Amniotic epithelial cell (primary cell): Measurements from ENCODE around the gene VWA5B1.

ENCODE experiments used
- DNase-seq: peaks from one replicate; pipeline ENCODE4 v3.0.0-alpha.2; 2010; ENCODE audit warnings: low read depth

The VWA5B1 gene

DNA sequence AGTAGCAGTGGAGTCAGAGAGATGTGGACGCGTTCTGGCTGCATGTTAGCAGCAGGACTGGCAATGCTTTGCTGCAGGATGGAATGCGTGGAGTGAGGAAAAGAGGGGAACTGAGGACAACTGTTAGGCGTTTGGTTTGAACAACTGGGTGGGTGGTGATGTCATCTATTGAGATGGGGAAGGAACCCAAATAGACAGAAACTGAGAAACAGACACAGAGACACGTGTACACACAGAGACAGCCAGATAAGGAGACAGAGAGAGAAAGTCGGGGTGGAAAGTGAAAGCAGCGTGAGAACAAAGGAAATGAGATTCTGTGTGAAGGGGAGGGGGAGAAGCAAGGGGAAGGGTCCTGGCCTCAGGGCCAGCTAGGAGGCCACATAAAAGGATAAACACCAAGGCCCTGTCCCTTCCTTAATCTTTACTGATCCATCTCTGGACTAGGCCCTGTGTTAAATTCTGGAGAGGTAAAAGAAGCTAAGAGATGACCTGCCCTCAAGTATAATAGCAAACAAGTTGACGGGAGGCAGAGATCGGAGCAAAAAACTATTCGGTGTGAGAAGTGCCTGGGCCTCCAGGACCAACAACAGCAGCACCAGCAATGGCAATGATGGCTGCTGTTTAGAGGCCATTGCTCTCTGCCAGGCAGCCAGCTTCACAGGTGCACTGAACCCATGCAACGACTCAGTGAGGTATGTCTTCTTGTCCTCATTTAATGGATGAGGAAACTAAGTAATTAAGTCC is 31.6 kb downstream of the VWA5B1 start:
- no peak for DNase-seq

DNA sequence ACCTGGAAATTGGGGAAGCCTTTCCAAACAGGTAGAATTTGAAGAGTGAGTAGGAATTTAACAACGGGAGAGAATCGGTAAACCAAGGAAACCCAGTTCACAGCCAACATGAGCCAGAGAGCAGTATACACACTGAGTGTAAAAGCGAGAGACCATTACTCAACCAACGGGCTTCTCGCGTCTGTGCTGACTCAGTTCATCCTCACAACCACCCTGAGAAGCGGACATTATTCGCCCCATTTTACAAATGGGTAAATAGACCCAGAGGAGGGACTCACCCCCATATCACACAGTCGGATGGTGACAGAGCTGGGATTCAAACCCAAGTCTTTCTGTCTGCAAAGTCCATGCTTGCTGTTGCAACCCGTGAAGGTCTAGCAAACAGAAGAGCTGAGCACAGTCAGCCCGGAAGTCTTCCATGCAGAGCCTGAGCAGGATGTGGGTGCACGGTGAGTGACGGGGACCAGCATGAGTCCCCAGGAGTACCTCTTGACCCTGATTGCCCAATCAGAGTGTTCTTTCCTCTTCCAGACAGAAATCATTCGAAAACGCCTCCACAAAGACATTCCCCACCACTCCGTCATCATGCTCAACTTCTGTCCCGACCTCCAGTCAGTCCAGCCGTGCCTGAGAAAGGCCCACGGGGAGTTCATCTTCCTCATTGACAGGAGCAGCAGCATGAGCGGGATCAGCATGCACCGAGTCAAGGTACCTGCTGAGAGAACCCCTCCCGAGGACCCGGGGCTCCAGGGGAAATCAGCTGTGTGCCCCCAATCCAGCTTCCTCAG is 32.3 kb downstream of the VWA5B1 start:
- no peak for DNase-seq

DNA sequence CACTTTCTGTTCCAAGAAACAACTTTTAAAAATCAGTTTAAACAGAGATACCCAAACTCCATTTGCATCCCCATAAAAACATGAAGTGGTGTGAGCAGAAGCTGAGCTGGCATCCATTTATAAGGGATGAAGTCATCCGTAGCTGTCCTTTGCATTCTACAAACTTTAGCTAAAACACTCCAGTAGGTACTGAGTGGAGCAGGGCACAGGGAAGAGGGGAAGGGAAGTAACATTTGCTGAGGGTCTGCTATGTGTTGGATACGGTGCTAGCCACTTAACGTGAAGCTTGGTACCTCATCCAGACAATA is 32.9 kb downstream of the VWA5B1 start:
- DNase-seq: no peak

DNA sequence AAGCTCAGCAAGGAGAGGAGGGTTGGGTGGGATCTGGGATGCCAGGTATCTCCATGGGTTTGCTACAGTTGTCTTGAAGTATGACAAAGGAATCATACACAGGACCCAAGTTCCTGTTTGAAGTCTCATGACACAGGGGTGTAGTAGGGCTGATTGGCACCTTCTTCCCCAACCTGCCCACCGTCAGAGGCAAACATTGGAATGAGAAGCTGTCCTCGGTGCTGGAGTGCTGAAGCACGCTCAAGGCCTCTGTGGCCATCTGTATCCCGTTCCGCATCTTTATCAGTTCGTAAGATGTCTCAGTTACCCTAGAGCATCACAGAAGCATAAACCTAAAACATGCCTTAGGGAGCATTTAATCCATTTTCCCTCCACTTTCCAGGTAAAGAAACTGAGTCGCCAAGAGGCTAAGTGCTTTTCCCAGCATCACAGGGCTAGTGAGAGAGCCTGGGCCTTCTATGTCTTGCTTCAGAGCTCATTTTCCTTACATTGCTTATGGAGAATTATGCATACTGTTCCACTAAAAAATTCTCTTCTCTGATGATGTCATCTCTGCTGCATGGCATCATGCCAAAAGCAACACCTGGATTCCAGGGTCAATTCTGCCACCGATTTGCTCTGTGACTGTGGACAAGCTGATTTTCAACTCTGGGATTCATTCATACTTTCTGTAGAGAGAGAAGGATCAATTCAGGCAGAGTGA is 34.2 kb downstream of the VWA5B1 start:
- no peak for DNase-seq

DNA sequence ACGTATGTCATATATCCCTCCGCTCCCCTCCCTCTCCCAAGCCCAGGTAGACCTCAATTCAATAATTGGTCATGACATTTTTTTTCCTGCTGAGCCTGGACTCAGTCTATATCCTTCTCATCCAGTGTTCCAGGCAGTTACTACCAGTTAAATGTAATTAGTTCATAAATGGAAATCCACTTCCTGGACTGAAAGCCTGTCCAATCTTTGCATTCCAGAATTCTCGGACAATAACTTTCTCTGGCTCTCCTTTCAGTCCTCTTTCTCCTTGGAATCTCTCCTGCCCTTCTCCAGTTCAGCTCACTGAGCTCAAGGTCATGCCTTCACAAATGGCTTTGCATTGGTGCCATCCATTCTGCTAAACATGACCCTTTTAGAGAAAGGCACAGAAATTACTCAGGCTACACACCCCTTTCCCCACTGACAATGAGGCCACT is 34.8 kb downstream of the VWA5B1 start:
- no peak for DNase-seq

DNA sequence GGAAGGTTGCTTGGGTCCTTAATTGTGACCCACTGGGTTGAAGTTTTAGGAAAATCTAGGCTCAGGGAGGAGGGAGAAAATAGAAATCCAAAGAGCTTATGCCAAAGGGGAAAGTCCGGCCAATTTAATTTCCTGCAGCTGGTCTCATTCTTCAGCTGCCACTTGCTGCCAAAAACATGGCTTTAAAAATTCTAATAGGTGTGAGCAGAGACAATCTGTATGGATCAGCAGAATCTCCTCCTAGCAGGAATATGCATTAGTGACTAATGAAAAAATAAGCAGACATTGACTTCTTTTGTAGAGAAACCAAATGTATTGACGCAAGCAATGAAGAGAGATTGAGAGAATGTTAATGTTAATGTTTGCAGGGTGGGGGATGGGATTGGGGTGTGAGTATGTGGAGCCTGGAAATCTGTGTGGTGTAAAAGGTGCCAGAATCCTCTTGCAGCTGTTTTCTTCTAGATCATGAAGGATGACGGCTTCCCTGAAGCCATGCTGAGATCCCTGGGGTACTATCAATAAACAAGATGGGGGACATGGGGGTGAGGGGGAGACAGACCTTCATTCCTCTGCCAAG is 35.3 kb downstream of the VWA5B1 start:
- no peak for DNase-seq

DNA sequence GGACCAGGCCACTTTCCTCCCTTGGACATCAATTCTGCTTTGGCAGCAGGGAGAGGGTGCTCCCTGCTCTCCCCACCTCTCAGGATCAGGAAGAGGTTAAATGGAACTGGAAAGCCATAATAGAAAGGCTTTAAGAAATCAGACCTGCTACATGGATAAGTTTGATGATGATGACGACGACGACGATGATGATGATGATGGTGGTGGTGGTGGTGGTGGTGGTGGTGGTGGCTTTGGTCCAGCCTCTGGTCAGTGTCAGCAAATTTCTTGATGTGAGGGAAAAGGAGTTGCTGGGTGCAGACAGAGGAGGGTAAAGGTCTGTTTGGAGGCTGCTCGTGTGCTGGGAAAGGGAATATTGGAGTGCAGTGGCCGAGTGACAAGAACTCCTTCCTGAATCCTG is 36.8 kb downstream of the VWA5B1 start:
- no peak for DNase-seq

DNA sequence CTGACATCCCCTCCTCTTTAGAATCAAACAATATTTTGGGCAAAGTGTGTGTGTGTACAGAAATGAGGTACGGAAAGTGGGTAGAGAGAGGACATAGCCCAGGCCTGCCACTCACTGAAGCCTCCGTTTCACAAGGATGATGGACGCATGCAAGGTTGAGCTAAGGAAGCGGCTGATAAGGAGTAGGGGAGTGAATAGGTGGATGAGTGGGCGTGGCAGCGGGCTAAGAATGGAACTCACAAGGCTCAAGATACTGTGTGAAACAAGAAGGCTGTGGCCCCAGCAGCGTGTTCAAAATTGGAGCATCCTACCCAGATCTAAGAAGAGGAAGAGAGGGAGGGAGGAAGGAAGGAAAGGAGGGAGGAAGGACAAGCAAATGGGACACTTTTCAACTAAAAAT is 37.5 kb downstream of the VWA5B1 start:
- DNase-seq: no peak

DNA sequence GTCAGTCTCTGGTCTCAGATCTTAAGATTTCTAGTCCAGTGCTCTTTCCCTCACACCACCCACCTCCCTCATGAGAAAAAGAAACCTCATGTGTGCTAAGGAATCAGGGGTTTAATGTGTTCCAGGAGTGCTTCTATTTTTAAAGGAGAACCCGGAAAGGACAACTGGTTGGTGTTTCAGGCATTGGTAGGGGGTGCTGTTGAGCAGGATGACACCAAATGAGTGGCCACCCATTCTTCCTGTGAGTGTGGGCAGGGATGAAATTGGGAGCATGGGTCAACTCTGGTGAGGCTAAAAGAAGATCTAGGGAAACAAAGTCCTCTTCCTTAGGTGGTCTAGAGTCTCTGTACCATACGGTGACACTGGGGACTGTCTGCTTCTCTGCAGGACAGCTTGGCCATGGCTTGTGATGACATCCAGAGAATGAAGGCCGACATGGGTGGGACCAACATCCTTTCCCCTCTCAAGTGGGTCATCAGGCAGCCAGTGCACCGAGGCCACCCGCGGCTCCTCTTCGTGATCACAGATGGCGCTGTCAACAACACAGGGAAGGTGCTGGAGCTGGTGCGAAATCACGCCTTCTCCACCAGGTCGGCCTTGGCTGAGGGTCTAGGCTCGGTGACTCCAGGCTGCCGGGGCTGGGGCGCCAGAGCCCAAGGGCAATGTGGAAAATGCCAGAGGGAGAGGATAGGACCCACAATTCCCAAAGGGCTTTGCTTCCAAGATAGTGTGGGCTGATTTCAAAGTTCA is 39.3 kb downstream of the VWA5B1 start:
- DNase-seq: no peak

DNA sequence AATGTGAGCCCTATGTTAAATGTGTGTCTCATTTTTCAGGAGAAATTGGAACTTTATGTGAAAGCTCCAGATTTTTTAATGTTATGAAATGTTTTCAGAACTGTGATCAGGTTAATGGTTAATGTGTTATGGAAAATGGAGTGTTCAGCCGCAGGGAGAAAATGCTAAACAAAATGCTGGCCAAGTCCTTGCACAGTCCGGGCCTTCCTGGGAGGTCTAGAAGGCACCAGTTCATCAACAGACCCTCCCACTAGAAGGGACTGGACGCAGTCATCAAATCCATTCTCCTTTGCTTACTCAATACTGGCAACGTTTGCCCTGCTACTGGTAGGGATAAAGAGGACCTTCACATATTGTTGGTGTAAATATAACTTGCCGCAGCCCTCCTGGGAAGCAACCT is 43.4 kb downstream of the VWA5B1 start:
- no peak for DNase-seq

DNA sequence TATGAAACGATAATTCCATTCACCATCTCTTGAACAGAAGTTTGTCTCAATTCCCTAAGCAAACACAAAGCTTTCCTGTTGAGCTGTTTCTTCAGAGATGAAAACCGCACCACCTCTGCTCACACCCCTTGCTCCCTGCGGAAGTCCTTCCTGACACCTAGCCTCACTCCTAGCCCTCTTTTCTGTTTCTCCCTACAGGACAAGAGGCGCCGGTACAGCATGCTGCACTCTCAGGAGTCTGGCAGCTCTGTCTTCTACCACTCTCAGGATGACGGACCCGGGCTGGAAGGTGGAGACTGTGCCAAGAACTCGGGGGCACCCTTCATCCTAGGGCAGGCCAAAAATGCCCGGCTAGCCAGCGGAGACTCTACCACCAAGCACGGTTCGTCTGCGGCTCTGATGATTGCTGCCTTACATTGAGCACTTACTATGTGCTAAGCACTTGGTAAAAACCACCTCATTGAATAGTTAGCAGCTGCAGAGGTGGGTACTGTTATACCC is 45.5 kb downstream of the VWA5B1 start:
- DNase-seq: no peak

DNA sequence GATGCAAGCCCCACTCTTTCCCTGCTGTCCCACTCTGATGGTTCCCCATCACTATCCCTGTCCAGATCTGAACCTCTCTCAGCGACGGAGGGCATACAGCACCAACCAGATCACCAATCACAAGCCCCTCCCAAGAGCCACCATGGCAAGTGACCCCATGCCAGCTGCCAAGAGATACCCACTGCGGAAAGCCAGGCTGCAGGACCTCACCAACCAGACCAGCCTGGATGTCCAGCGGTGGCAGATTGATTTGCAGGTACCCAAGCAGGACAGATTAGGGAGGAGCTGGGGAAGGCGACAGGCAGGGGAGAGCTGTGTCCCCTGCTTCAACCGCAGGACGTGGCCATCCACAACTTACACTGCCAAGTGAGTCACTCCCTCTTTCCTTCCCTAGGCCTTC is 46.9 kb downstream of the VWA5B1 start:
- DNase-seq: no peak

DNA sequence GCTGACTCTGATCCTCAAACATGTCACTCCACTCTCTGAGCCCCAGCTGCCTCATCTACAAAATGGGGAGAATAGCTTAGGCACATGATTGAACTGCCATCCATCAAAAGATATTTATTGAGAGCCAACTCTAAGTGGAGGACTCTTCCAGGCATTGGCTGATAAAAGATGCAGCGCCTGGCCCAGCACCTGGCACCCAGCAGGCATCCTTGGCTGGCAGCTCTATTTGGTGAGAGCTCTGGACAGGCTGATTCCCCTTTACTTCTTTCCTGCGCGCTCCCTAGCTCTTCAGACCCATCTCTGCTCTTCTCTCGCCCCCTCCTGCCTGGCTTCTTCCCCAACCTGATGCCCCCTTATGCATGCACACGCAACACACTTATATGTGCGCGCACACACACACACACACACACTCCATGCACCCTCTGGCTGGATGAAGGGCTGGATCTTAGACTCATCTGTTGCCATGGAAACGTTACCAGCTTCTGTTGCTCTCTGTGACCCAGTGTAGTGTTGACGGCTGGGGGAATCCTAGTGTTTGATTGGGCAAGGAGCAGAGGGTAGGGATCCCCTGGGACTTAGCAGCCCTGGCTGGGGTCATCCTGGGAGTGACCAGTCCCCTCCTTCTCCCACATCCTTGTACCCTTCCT is 49.3 kb downstream of the VWA5B1 start:
- DNase-seq: no peak

DNA sequence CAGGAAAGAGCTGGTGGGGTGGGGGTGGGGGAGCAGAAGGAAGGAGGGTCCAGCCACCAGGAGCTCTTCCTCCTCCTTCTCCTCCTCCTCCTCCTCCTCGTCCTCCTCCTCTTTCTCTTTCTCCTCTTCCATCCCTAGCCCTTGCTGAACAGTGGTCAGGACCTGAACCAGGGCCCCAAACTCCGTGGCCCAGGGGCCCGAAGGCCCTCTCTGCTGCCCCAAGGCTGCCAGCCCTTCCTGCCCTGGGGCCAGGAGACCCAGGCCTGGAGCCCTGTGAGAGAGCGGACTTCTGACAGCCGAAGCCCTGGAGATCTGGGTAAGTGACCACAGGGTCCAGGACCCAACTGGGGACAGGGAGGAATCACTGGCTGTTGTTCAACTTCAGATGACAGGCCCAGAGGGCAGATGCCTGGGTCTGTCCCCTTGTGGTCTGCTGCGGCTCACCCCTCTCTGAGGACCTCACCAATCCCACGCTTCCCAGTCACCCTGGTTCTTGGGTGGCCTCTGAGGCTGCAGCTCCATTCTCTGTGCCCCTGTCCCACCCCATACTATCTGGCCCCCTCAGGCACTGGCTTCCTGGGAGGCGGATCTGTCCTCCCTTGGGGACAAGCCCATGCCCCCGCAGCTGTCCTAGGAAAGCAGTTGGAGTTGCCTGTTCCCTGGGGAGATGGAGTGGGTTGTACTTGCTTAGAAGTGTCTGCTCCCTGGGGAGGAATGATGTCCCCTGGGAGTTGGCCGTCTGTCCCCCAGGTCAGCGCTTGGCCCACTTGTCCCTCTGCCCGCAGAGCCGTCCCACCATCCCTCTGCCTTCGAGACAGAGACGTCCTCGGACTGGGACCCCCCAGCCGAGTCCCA is 51.8 kb downstream of the VWA5B1 start:
- no peak for DNase-seq

DNA sequence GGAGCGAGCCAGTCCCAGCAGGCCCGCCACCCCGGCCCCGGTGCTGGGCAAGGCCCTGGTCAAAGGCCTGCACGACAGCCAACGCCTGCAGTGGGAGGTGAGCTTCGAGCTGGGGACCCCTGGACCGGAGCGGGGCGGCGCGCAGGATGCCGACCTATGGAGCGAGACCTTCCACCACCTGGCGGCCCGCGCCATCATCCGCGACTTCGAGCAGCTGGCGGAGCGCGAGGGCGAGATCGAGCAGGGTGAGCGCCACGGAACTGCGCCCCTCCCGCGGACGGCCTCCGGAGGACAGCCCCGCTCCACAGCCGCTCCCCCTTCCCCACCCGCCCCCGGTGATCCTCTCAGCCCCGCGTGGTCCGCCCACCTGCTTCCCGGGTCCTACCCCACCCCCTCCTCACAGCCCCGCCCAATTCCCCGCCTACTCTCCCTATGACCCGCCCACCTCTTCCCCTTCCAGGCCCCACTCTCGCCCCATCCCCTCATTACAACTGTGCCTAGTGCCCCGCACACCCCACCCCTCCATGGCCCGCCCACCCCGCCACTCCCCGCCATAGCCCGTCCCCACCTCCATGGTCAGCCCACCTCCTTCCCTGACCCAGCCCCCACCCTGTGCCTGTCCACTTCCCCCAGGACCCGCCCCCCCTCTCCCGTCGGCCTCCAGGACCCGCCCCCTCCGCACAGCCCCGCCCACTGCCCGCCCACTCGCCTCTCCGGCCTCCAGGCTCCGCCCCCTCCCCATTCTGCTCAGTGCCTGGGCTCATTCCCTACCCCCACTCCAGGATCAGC is 52.7 kb downstream of the VWA5B1 start:
- no peak for DNase-seq

DNA sequence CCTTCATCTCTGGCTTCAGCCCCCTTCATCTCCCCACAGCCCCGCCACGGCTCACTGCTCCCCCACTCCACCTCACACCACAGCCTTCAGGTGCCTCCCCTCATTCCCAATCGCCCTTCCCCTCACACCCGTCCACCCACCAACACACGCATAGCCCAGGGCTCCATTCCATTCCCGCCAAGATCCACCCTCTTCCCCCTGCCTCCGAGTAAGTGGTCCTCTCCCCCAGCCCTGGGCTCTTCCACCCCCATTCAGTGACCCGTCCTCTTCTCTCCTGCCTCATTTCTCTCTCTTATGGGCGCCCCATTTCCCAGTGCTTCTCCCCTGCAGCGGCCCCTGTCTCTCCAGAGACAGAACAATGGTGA is 53.2 kb downstream of the VWA5B1 start:
- no peak for DNase-seq

DNA sequence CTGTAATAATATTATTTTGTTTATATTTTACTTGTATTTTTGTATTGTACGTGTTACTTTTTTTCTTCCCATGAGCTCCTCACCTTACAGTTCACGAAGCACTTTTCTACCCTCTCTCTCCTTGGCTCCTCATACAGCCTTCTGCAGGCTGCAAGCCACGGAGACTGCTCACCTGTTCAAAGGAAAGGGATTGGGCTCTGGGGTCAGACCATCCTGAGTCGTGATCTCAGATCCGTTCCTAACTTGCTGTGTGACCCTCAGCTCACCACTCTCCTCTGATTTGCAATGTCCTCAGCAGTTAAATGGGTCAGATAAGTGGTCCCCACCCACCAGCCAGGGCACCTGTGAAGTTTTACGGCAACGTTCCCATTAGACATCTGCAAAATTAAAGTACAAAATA is 54.1 kb downstream of the VWA5B1 start:
- DNase-seq: no peak

DNA sequence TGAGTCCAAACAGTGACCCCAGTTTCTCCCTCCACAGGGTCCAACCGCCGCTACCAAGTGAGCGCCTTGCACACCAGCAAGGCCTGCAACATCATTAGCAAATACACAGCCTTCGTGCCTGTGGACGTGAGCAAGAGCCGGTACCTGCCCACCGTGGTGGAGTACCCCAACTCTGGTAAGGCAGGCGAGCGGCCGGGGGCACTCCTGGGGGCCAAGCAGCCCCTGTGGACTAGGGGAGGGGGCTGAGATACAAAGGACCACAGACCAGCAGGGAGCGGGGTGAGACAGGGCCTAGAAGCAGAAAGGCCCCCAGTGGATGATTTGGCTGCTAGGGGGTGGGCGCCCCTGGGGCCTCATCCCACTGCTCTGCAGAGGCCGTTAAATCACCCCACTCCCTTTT is 54.7 kb downstream of the VWA5B1 start:
- DNase-seq: no peak

DNA sequence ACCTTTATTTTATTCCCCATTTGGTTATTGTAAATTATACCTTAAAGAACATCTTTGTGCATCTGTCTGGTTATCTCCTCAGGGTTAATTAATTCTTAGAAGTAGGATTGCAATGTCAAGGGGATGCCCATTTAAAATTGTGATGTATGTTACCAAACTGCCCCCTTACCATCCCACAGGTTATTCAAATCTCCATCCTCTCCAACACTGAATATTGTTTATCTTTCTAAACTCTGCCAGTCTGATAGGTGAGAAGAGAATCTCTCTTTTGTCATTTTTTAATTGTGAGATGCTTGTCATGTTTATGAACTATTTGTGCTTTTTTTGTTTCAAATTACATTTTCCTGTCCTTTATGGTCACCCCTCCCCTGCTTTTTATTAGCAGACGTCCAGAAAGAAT is 55.8 kb downstream of the VWA5B1 start:
- DNase-seq: no peak

DNA sequence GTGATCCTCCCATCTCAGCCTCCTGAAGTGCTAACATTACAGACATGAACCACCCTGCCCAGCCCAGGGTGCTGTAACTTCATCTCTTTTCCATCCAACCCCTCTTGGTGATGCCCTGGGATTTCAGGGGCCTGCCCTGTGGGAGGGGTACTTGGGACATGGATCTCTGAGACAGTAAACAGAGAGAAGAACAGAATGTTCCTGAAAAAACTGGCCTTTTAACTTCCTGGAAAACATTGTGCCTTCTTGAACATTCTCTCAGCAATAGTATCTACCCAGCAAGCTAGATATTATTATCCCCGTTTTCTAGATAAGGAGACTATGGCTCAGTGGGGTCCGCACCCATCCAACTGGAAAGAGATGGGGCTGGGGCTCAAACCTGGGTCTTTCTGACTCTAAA is 57.0 kb downstream of the VWA5B1 start:
- DNase-seq: no peak
